Endometrium (tissue), 2 donors: ENCODE data around the gene HCN3.
"Not testable (repeated sequence)": the region's sequence is repeated elsewhere in the genome, so short reads cannot be mapped to it uniquely, and the experiment has no call there.

Experiments used
- FAIRE-seq: peaks from 2 replicates; lab custom pipeline; 2012; peaks lifted over from hg19 to GRCh38; lab: Jason Lieb, UNC
- donor health status: control.
- donor health status: control.

The HCN3 gene

GRCh38 chr1:155318082-155318481, 40.8 kb downstream of the HCN3 start:
- FAIRE-seq = no peak

- no peak for FAIRE-seq
Observed at GRCh38 chr1:155319536-155319935, 42.3 kb downstream of the HCN3 start.

GRCh38 chr1:155320252-155320651, 43.0 kb downstream of the HCN3 start:
- no peak for FAIRE-seq

GRCh38 chr1:155320661-155321617, 43.7 kb downstream of the HCN3 start, which contains the start of gene RUSC1:
Gene RUSC1, plus strand, starts transcription at chr1:155320894. Its CDS starts 880 bp downstream, at chr1:155321774.
- FAIRE-seq = no peak

GRCh38 chr1:155321639-155322503, 44.6 kb downstream of the HCN3 start:
- no peak for FAIRE-seq

GRCh38 chr1:155322571-155322952, 45.3 kb downstream of the HCN3 start:
- no peak for FAIRE-seq

- peak; percentile 53 for FAIRE-seq
Observed at GRCh38 chr1:155322953-155323728, 45.9 kb downstream of the HCN3 start.

GRCh38 chr1:155323729-155324036, 46.4 kb downstream of the HCN3 start:
- FAIRE-seq = no peak

- peak; percentile 58 for FAIRE-seq
Observed at GRCh38 chr1:155324037-155324716, 46.9 kb downstream of the HCN3 start.

GRCh38 chr1:155324717-155325602, 47.7 kb downstream of the HCN3 start:
- FAIRE-seq = no peak

GRCh38 chr1:155325603-155325893, 48.3 kb downstream of the HCN3 start:
- FAIRE-seq = no peak

- FAIRE-seq = no peak
Observed at GRCh38 chr1:155326020-155326526, 48.8 kb downstream of the HCN3 start.

- FAIRE-seq = no peak
Observed at GRCh38 chr1:155326631-155327037, 49.4 kb downstream of the HCN3 start.

GRCh38 chr1:155327981-155328380, 50.7 kb downstream of the HCN3 start:
- FAIRE-seq = no peak

GRCh38 chr1:155328856-155329255, 51.6 kb downstream of the HCN3 start:
- FAIRE-seq = not testable (repeated sequence)

- FAIRE-seq = no peak
Observed at GRCh38 chr1:155329980-155330598, 52.8 kb downstream of the HCN3 start.

GRCh38 chr1:155334962-155335361, 57.7 kb downstream of the HCN3 start:
- no peak for FAIRE-seq
